HG03432 (cell line): Measurements from ENCODE around the gene SLC7A14.

Experiments
- ATAC-seq: cut with Tn5 transposase; IDR thresholded peaks from one replicate; pipeline ENCODE4 v1.9.1; 2021; ENCODE audit warnings: mild to moderate bottlenecking, moderate library complexity; ENCODE audit not compliant: unreplicated experiment

SLC7A14 gene

DNA sequence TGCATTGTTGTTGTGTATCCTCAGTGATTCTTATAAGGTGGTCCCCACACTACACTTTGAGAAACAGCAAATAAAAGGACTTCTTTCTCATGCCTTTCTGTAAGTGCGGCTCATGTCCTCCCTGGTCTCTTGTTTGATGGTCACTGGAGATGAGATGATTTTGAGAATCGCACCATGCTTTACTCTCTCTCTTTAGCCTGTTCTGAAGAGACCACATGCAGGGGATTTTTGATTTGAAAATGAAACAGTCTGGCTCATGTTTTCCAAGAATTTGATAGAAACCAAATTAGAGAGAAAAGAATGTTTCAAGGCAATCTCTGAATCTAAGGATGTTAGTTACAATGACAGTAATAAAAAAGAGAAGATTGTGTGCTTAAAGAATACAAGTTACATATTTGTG is 149.2 kb downstream of the SLC7A14 start:
- ATAC-seq, result no peak

GRCh38 chr3:170432416-170432815 is 153.5 kb downstream of the SLC7A14 start:
- ATAC-seq, result no peak

DNA sequence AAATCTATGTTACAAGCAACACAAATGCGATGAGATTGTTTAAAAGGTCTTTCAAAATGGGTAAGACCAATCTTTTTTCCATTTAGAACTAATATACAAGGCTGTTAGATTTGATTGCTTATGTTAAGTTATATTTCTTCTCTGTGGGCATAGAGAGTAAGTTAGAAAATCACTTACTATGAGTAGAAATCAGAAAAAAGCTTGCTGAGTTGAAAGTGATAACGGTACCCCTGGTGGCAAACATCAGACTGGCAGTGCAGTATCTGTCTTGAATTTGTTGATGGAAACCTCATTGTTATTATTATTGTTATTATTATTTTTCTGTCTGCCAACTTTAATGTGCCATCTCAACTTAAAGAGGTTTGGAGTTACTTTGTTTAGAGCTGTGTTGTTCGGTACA is 154.8 kb downstream of the SLC7A14 start:
- no peak for ATAC-seq

GRCh38 chr3:170429050-170429449 is 156.8 kb downstream of the SLC7A14 start:
- peak; percentile 79 for ATAC-seq

- ATAC-seq, result no peak
These were observed 157.8 kb downstream of the SLC7A14 start for GRCh38 chr3:170428095-170428494.

- ATAC-seq, result no peak
These were observed 159.6 kb downstream of the SLC7A14 start for GRCh38 chr3:170426240-170426797.

GRCh38 chr3:170425491-170426239 is 160.2 kb downstream of the SLC7A14 start:
- no peak for ATAC-seq

GRCh38 chr3:170424879-170425278 is 161.0 kb downstream of the SLC7A14 start:
- no peak for ATAC-seq

DNA sequence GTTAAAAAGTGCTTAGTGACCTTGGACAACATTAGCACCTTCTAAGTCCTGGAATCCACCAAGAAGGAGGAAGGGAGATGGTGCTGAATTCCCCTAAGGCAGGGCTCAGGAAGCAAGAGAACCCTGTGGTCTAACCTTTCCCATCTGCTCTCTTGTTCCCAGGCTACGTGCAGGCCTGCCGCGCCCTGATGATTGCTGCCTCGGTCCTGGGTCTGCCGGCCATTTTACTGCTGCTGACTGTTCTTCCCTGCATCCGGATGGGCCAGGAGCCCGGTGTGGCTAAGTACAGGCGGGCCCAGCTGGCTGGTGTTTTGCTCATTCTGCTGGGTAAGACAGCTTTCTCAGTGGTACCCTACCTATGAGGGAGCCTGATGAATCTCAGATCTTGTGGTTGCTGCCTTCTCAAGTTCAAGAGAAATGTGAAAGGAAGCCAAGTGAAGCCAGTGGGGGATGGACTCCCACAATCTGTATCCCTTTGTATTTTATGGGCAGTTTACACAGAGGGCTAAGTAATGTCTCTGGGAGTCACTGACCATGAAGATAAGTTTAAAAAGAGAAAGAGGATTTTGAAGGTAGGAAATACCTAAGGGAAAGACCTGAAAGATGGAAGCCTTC is 162.8 kb downstream of the SLC7A14 start:
- ATAC-seq, result no peak

DNA sequence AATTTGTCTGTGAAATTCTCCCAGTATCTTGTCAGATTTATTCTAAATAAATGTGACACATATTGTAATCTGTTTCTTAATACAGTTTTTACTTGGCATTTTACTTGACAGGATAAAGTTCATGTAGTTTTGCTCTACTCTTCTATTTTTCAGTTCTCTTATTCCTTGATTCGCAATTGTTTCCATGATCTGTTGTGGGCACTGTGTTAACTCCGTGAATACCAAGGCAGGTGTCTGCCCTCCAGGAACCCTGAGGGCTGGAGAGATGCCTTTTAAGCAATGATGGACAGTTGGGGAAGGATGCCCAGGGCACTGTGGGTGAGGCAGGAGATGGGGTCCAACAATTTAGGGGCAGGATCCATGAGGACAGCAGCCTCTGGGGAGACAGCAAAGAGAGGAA is 164.1 kb downstream of the SLC7A14 start:
- no peak for ATAC-seq

- no peak for ATAC-seq
These were observed 164.7 kb downstream of the SLC7A14 start for GRCh38 chr3:170421111-170421641.

DNA sequence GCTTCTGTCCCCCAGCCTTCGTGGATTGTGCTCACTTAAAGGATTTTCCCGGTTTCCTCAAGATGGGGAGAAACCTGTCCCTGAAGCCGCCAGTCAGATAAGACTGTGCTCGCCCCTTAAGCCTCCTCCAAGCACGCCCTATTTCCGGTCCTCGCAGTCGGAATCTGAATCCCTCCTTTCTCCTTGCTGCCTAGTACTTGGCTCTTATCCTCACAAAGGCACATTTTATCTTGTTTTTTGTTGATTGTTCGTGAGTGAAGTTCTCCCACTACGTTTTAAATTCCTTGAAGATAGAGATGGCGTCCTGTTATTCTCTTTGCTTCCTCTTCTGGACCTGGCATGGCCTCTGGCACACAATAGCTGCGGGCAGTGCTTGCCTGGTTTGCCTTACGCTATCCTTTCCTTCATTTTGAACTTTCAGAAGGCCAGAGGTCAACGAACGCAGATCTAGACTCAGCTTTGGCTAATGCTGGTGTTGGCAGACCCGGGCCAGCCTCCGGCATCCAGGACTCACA is 165.5 kb downstream of the SLC7A14 start:
- no peak for ATAC-seq

- ATAC-seq, result no peak
These were observed 166.3 kb downstream of the SLC7A14 start for GRCh38 chr3:170419557-170420087.

DNA sequence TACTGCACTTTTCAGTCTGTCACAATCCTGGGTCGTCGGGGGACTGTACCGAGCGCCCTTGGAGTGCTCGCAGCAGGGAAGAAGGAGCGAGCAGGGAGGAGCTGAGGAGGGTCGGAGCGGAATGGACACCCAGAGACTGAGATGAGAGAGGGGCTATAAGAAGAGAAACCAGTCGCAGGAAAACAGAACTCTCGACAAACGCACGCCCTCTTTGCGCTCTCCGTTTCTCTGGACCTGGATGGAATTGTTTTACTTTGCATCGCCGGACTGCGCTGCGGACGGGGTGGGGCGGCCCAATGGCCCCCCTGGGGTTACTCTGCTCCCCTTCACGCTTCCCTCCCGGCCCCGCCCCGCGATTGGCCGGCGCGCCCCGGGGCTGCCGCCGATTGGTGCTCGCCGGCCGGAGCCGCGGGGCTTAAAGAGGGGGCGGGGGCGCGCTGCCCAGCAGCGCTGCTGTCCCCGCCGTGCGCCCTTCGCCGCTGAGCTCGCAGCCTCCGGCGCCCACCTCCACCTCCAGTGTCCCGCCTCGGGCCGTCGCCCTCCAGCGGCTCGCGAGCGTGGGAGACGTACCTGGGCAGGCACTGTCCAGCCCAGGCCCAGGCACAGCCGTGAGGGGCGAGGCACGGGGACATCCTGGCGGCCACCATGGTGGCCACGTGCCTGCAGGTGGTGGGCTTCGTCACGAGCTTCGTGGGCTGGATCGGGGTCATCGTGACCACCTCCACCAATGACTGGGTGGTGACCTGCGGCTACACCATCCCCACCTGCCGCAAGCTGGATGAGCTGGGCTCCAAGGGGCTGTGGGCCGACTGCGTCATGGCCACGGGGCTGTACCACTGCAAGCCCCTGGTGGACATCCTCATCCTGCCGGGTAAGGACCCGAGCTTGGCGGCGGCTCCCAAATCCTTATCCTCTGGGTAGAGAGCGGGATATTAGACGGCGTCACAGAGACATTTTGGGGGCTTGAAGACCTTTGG is 167.2 kb downstream of the SLC7A14 start, which contains the start of gene CLDN11:
CLDN11 (plus strand) TSS at position 447 of the 977 bp plus-strand sequence; CDS start at position 646, 199 bp downstream.
- ATAC-seq, result no peak

- ATAC-seq, result no peak
These were observed 168.8 kb downstream of the SLC7A14 start for GRCh38 chr3:170417090-170417489.

DNA sequence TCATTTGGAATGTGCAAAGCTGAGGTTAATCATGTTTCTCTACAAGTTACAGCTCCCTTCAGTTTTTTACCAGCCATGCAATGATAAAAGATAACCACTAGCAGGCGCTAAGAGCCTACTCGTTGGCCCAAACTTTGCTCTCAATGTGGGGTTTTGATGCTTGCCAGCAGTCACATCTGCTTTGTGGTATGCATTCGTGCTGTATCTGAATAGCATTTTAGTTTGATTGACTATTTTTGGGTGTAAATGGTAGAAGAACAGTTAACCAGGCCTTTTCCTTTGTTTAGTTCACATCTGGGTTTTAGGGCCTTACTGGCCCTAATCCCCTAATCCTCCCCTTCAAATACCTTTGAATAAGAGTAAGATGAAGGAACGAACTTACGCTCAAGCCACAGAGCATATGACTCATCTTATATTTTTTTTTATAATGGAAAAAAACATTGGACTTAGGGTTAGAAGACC is 171.6 kb downstream of the SLC7A14 start:
- peak; percentile 70 for ATAC-seq

GRCh38 chr3:170413291-170413690 is 172.6 kb downstream of the SLC7A14 start:
- no peak for ATAC-seq

DNA sequence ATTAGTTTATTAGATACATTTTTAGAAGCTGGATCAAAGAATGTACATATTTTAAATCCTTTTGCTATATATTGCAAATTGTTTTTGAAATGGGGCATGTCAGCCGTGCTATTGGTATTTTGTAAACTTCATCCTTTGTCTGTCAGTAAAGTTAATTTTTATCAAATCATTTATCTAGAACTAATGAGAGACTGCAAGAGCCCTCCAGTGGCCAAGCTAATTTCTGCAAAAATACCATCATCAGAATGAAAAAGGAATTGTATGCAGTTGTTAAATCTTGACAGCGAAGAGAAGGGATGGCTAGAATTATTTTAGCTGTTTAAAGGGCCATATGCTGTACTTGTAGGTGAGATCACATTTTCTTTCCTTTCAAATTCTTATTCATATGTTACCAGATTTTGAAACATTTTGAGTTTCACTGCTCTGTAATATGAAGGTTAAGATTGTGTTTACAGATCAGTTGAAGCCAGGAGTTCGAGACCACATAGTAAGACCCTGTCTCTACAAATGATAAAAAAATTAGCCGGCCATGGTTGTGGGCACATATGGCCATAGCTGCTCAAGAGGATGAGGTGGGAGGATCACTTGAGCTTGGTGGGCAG is 175.3 kb downstream of the SLC7A14 start:
- no peak for ATAC-seq
